Measurements from ENCODE around the gene TMEM220. TPM values are rescaled to one million over a fixed set of nuclear protein-coding genes. Genes with fewer than 3 reads are reported as not detected.

The TMEM220 gene
- total and polyA plus RNA-seq, 2 of the 4 experiments (the other 2 are of a cell fraction), result 1.1 to 1.9 TPM

DNA sequence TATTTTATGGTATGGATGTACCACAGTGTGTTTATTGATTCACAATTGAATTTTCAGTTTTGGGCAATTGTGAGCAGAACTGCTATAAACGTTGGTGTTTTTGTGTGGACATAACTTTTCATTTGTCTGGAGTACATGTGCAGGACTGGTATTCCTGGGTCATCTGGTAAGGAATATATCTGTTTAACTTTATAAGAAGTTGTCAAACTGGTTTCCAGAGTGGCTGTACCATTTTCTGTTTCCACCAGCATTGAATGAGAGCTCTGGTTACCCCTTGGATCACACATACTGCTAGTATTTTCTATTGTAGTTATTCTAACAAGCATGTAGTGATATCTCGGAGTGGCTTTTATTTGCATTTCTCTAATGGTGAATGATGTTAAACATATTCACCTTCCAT lies 49.8 kb upstream of the TMEM220 start:
- H3K4me3 ChIP-seq (ENCODE audit: insufficient read depth, low read depth, low read length), result no peak overlapping the region
- no peaks in the 10 kb centered on the region for H3K9me3 ChIP-seq (ENCODE audit: control insufficient read depth, insufficient read depth, low read length)
- dilution Hi-C loops (cut with HindIII; ENCODE audit: low sequenced_read_pairs, unreplicated experiment) (no loop called here), in situ Hi-C loops (cut with MboI; ENCODE audit: low sequenced_read_pairs) (no loop called here), intact Hi-C loops (cut with micrococcal nuclease) (no loop called here)
- H4K8ac ChIP-seq (ENCODE audit: low read depth in 2 of 2, low read length in 2 of 2), result no peak overlapping the region
- CTCF ChIA-PET, result no interaction called here
- WGBS, 2 experiments (ENCODE audit: extremely low coverage in 2 of 2, insufficient read length in 1 of 2), result no CpG with 5 or more reads among the region's 2 CpGs
- no peak overlapping the region for H3K56ac ChIP-seq (ENCODE audit: extremely low read depth, insufficient read depth, low read length)
- no peak for DNase-seq
- H3K18ac ChIP-seq (ENCODE audit: low read depth, low read length), result no peak overlapping the region
- BruUV-seq (replicated peaks), result no TSS peak
- no peaks in the 10 kb centered on the region for H3K79me1 ChIP-seq (ENCODE audit: low read depth in 1 of 2, low read length in 2 of 2)
- H2BK5ac ChIP-seq (ENCODE audit: low read depth, low read length, poor library complexity, severe bottlenecking), result no peak overlapping the region
- H2BK120ac ChIP-seq (ENCODE audit: low read depth, low read length), result no peak overlapping the region
- no peak overlapping the region for H3K4me2 ChIP-seq (ENCODE audit: low read depth, low read length)
- H3K23ac ChIP-seq (ENCODE audit: low read depth, low read length), result no peak overlapping the region
- no peak overlapping the region for H4K5ac ChIP-seq (ENCODE audit: low read depth, low read length)
- H3K27me3 ChIP-seq (ENCODE audit: control insufficient read depth, insufficient read depth, low read length), result no peaks in the 10 kb centered on the region
- no peak overlapping the region for H2AK5ac ChIP-seq (ENCODE audit: low read depth, low read length)
- TF ChIP-seq MXI1 (IDR thresholded peaks at IDR 0.05; ENCODE audit: borderline replicate concordance, low read depth, low read length) (no peak), CEBPB (IDR thresholded peaks at IDR 0.05; ENCODE audit: low read depth, low read length) (no peak), MAFK (IDR thresholded peaks at IDR 0.05; ENCODE audit: low read depth, low read length) (no peak), BHLHE40 (IDR thresholded peaks at IDR 0.05; ENCODE audit: low read depth, low read length) (no peak), RCOR1 (IDR thresholded peaks at IDR 0.05; ENCODE audit: insufficient replicate concordance, low read length) (no peak), SMC3 (IDR thresholded peaks at IDR 0.05; ENCODE audit: low read depth, low read length) (no peak), RFX5 (IDR thresholded peaks at IDR 0.05; ENCODE audit: low read depth, low read length) (no peak), MAZ (IDR thresholded peaks at IDR 0.05; ENCODE audit: borderline replicate concordance, low read depth, low read length) (no peak), CHD1 (IDR thresholded peaks at IDR 0.05; ENCODE audit: low read depth, low read length) (no peak), RAD21 (IDR thresholded peaks at IDR 0.05; ENCODE audit: low read length) (no peak), FOS (IDR thresholded peaks at IDR 0.05; ENCODE audit: low read depth, low read length) (no peak), NFE2L2 (IDR thresholded peaks at IDR 0.05; ENCODE audit: low read depth, low read length) (no peak), POLR2A (IDR thresholded peaks at IDR 0.05; ENCODE audit: low read depth, low read length) (no peak)
- TF ChIP-seq, protein P1, sequence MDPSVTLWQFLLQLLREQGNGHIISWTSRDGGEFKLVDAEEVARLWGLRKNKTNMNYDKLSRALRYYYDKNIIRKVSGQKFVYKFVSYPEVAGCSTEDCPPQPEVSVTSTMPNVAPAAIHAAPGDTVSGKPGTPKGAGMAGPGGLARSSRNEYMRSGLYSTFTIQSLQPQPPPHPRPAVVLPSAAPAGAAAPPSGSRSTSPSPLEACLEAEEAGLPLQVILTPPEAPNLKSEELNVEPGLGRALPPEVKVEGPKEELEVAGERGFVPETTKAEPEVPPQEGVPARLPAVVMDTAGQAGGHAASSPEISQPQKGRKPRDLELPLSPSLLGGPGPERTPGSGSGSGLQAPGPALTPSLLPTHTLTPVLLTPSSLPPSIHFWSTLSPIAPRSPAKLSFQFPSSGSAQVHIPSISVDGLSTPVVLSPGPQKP (IDR thresholded peaks at IDR 0.05; ENCODE audit: borderline replicate concordance, low read depth, low read length), result no peak
- TF ChIP-seq, protein P2, sequence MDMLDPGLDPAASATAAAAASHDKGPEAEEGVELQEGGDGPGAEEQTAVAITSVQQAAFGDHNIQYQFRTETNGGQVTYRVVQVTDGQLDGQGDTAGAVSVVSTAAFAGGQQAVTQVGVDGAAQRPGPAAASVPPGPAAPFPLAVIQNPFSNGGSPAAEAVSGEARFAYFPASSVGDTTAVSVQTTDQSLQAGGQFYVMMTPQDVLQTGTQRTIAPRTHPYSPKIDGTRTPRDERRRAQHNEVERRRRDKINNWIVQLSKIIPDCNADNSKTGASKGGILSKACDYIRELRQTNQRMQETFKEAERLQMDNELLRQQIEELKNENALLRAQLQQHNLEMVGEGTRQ (IDR thresholded peaks at IDR 0.05; ENCODE audit: low read depth, low read length), result no peak
- TF ChIP-seq, protein P3, sequence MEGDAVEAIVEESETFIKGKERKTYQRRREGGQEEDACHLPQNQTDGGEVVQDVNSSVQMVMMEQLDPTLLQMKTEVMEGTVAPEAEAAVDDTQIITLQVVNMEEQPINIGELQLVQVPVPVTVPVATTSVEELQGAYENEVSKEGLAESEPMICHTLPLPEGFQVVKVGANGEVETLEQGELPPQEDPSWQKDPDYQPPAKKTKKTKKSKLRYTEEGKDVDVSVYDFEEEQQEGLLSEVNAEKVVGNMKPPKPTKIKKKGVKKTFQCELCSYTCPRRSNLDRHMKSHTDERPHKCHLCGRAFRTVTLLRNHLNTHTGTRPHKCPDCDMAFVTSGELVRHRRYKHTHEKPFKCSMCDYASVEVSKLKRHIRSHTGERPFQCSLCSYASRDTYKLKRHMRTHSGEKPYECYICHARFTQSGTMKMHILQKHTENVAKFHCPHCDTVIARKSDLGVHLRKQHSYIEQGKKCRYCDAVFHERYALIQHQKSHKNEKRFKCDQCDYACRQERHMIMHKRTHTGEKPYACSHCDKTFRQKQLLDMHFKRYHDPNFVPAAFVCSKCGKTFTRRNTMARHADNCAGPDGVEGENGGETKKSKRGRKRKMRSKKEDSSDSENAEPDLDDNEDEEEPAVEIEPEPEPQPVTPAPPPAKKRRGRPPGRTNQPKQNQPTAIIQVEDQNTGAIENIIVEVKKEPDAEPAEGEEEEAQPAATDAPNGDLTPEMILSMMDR (conservative IDR thresholded peaks at IDR 0.05; ENCODE audit: low read depth, low read length), result no peak
- H3K9me1 ChIP-seq (ENCODE audit: insufficient read depth, low read length), result no peaks in the 10 kb centered on the region
- H3K27ac ChIP-seq (ENCODE audit: insufficient read depth, low read length), result no peak overlapping the region
- POLR2A ChIA-PET (ENCODE audit: unreplicated experiment), result no interaction called here
- no peak overlapping the region for H2BK15ac ChIP-seq (ENCODE audit: low read depth, low read length)
- no peaks in the 10 kb centered on the region for H4K20me1 ChIP-seq (ENCODE audit: insufficient read depth, low read length)
- no peaks in the 10 kb centered on the region for H3K36me3 ChIP-seq (ENCODE audit: control insufficient read depth, insufficient read depth, low read length)
- H3K4me1 ChIP-seq (ENCODE audit: control insufficient read depth, insufficient read depth, low read length), result no peaks in the 10 kb centered on the region
- no peak overlapping the region for H2AFZ ChIP-seq (replicated peaks; ENCODE audit: low read length, poor library complexity)
- no peak overlapping the region for H4K91ac ChIP-seq (ENCODE audit: insufficient read depth, low read depth, low read length)
- no peak overlapping the region for H2BK20ac ChIP-seq (ENCODE audit: low read depth, low read length)
- H3K14ac ChIP-seq (replicated peaks; ENCODE audit: low read depth, low read length), result no peak overlapping the region
- H3K4ac ChIP-seq (ENCODE audit: low read depth, low read length), result no peak overlapping the region
- H3K9ac ChIP-seq (ENCODE audit: low read depth, low read length), result no peak overlapping the region
- H2AK9ac ChIP-seq (replicated peaks; ENCODE audit: low read depth, low read length, poor library complexity), result no peak overlapping the region
- ATAC-seq (ENCODE audit: low read depth), result no peak

All from IMR-90 (cell line).